Right atrium auricular region (tissue), 2 donors: Measurements from ENCODE around the gene UCP2. TPM values are rescaled to one million over a fixed set of nuclear protein-coding genes. Genes with fewer than 3 reads are reported as not detected.

Source experiments
- DNase-seq: peaks from one replicate; pipeline ENCODE4 v3.0.0-alpha.2; 2019; ENCODE audit warnings: low spot score
- H3K27ac ChIP-seq, 2 donors: fragments of 200-600 bp; sonication (generic); 1 replicate in 1 of 2; 2 replicates in 1 of 2; pipeline ENCODE4 v1.5.1; 2016 to 2019
- H3K27me3 ChIP-seq, 2 donors: fragments of 200-600 bp; sonication (generic); one replicate each; pipeline versions ENCODE4 v1.5.1 to v1.6.0; 2017 to 2019
- H3K36me3 ChIP-seq: fragments of 200-600 bp; sonication (generic); one replicate; pipeline ENCODE4 v1.5.1; 2016
- H3K4me1 ChIP-seq, 2 donors: fragments of 200-600 bp; sonication (generic); one replicate each; pipeline versions ENCODE4 v1.5.1 to v1.6.0; 2017 to 2019
- H3K4me3 ChIP-seq, 2 donors: fragments of 200-600 bp; sonication (generic); 1 replicate in 1 of 2; 2 replicates in 1 of 2; pipeline ENCODE4 v1.5.1; 2017 to 2019; ENCODE audit warnings: mild to moderate bottlenecking in 1 of 2, moderate library complexity in 1 of 2
- H3K9me3 ChIP-seq, 2 donors: fragments of 200-600 bp; sonication (generic); one replicate each; pipeline ENCODE4 v1.5.1; 2019
- total RNA-seq, 2 donors: library from RNA; depleted of rRNA; stranded (reverse); fragments of >200 nt; gene quantifications; one replicate each; pipeline ENCODE4 v1.1.0, GENCODE V29; 2016
- TF ChIP-seq, protein P1 (sequence below), 2 donors: fragments of 200-600 bp; sonication (generic); IDR thresholded peaks; one replicate each; pipeline ENCODE4 v1.5.1; 2019; ENCODE audit warnings: antibody characterized with exemption in 2 of 2

Gene UCP2
- total RNA-seq, 2 donors from 2014 or later, result 8.2 to 13.2 TPM

DNA sequence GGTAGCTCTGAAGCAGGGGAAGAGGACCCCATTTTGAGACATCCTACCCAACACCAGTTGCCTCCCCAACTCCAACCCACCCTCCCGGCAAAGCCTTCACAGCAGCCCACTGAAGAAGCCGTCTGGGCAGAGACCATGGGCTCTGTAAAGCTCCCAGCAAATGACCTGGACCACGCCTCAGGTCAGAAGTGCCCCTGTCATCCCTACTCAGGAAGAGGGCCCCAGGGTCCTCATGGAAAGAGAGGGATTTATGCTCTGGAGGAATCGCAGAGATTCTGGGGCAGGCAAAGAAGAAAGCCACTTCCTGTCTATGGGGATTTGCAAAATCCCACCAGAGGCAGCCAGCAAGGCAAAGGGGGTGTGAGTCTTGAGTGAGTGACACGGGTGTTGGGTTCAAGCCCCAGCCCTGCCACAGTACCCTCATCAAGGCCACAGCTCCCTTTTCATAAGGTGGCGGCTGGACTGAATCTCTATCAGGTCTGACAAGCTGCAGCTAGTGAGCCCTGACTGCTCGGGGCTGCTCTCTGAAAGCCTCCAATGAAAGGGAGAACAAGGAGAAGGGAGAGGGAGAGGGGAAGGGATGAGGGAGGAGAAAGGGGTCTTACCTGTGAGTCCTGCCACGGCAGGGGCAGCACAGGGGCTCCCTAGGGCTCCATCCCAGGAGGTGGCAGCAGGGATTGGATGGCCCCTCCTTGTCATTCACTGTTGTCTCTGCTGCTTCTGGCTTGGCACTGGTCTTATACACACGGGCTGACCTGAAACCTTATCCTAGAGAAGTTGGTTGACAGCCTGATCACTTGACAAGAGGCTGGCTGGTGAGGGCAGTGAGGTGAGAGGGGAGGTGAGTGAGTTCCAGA, 26.0 kb upstream of the UCP2 start, which contains the start of gene UCP3:
UCP3 (minus strand) TSS at position 713 of the 857 bp plus-strand sequence. CDS start 2,043 bp downstream, outside the sequence.
- Histone ChIP-seq H3K27ac (peak within 1 kb of the TSS; percentile 55 to 70), H3K36me3 (peaks cover 8% of the 10 kb centered on the region), H3K4me3 (no peak within 1 kb of the TSS), H3K9me3 (no peaks in the 10 kb centered on the region), H3K27me3 (no peaks in the 10 kb centered on the region), H3K4me1 (peaks cover 0 to 41% of the 10 kb centered on the region in 2 donors)
- TF ChIP-seq, protein P1, sequence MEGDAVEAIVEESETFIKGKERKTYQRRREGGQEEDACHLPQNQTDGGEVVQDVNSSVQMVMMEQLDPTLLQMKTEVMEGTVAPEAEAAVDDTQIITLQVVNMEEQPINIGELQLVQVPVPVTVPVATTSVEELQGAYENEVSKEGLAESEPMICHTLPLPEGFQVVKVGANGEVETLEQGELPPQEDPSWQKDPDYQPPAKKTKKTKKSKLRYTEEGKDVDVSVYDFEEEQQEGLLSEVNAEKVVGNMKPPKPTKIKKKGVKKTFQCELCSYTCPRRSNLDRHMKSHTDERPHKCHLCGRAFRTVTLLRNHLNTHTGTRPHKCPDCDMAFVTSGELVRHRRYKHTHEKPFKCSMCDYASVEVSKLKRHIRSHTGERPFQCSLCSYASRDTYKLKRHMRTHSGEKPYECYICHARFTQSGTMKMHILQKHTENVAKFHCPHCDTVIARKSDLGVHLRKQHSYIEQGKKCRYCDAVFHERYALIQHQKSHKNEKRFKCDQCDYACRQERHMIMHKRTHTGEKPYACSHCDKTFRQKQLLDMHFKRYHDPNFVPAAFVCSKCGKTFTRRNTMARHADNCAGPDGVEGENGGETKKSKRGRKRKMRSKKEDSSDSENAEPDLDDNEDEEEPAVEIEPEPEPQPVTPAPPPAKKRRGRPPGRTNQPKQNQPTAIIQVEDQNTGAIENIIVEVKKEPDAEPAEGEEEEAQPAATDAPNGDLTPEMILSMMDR (IDR thresholded peaks at IDR 0.05), result no peak
- no peak for DNase-seq

DNA sequence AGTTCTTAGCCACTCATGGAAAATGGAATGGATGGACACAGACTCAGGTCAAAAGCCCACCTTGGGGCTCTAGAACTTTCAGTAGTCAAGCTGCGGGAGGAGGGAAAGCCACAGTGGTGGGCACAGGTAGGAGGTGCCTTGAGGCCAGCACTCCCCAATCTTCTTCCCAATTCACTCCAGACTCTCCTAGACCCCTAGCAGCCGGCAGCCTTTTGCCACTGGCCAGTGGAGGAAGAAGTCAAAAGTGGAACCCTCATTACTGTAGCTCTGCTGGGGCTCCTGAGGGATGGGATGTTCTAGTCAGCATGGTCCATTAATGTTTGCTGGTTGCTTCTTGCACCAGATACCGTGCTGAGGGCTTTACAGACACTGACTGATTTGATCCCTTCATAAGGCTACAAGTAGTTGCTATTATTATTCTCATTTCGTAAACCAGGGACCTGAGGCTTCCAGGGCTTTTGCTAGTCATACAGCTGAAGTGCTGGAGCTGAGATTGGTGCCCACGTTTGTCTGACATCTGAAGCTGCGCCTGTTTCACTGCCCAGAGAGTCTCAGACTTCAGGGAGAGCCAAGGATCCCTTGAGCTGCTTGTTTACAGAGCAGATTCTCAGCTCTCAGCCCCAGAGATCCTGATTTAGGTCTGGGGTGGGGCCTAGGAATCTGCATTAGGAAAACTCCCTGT, 25.2 kb upstream of the UCP2 start:
- Histone ChIP-seq H3K4me3 (no peak overlapping the region), H3K27me3 (no peaks in the 10 kb centered on the region), H3K36me3 (peaks cover 15% of the 10 kb centered on the region), H3K9me3 (no peaks in the 10 kb centered on the region), H3K4me1 (peaks cover 0 to 41% of the 10 kb centered on the region in 2 donors), H3K27ac (peak overlapping the region; percentile 55 to 70)
- TF ChIP-seq, protein P1 (IDR thresholded peaks at IDR 0.05), result no peak
- DNase-seq, result no peak

DNA sequence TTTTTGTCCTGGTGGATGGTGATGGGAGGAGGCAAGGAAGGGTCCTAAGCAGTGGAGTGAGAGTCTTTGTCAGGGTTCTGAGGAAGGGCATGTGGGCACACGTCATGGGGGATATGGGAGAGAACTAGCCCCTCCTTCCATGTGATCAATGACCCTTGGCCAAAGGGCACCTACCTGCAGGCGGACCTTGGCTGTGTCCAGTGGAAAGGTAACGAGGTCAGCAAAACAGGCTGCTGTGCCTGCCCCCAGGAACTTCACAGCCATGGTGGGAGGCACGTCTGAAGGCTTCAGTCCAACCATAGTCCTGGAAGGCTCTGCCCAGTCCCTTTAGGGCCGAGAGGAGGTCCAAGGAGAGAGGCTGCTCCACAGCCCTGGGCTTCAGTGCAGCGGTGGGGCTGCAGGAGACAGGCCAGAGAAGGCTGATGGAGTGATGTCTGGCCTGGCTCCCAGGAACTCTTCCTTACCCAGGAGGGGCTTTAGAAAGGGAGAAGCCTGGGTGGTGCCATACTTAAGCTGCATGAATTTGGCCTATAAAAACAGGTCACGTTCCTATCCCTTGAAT, 24.2 kb upstream of the UCP2 start:
- TF ChIP-seq, protein P1 (IDR thresholded peaks at IDR 0.05), result no peak
- peaks cover 20% of the 10 kb centered on the region for H3K36me3 ChIP-seq
- H3K4me1 ChIP-seq, result peaks cover 0 to 39% of the 10 kb centered on the region in 2 donors
- DNase-seq, result no peak
- no peak overlapping the region for H3K4me3 ChIP-seq
- no peak overlapping the region for H3K27ac ChIP-seq
- no peaks in the 10 kb centered on the region for H3K27me3 ChIP-seq
- H3K9me3 ChIP-seq, result no peaks in the 10 kb centered on the region

DNA sequence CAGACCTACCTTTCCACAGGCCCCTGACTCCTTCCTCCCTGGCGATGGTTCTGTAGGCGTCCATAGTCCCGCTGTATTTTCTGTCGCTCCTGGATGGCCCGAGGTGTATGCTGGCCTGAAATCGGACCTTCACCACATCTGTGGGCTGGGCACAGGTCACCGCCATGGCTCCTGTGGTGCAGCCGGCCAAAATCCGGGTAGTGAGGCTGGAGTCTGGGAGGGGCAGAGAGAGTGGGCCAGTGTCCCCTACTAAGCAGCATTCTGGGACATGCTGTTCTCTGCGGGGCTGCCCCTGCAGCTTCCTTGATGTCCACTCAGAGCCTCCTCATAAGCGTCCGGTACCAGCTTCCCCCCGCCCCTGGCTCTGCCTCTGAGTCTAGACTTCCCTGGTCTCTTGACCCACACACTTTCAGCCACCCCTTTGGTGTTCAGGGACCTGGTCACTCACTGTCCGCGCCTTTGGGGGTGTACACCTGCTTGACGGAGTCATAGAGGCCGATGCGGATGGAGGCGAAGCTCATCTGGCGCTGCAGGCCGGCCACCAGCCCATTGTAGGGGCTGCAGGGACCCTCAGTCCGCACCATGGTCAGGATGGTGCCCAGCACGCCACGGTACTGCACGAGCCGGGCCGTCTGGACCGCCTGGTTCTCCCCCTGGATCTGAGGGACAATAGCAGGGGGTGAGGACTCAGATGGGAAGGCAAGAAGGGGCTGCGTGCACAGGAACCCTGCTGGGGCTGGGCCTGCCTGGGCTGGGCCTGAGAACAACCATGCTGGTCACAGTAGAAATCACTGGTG, 23.3 kb upstream of the UCP2 start:
- TF ChIP-seq, protein P1 (IDR thresholded peaks at IDR 0.05), result no peak
- H3K27ac ChIP-seq, result no peak overlapping the region

More for the DNA sequence above, 23.3 kb upstream of the UCP2 start:
- Histone ChIP-seq H3K36me3 (peaks cover 20% of the 10 kb centered on the region), H3K9me3 (no peaks in the 10 kb centered on the region), H3K4me1 (peaks cover 0 to 30% of the 10 kb centered on the region in 2 donors), H3K4me3 (no peak overlapping the region), H3K27me3 (no peaks in the 10 kb centered on the region)
- DNase-seq, result no peak
